ENCODE measurements around the gene GLI3. TPM values are rescaled to one million over a fixed set of nuclear protein-coding genes. Genes with fewer than 3 reads are reported as not detected.

GLI3 gene
- total RNA-seq, 1 experiment from 2014 or later: 46.2 TPM

DNA sequence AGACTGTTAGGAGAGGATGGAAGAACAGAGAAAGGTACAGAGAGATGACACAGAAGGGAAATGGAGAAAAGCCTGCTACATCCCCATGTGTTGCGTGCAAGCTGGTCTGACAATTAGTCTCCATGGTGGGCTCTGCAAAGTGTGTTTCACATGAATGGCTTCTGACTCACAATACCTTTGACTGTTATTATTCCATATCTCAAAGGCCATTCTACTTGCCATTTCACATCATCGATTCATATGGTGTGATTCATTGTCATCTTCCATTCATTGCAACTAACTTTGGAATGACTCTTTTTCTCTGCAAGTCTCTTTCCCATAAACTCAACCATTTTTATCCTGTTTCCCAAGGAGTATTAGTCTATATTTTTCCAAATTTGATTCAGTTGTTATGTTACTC lies 325.2 kb downstream of the GLI3 start:
- H3K4me1 Mint-ChIP-seq: no peaks in the 10 kb centered on the region
- no peak for DNase-seq (ENCODE audit: low spot score)
- H3K4me3 Mint-ChIP-seq: no peak overlapping the region
- peaks cover 4% of the 10 kb centered on the region; the same call in 1 of the 2 replicates for H3K36me3 Mint-ChIP-seq
- CTCF ChIA-PET: no interaction called here
- POLR2A ChIA-PET: no interaction called here
- no peaks in the 10 kb centered on the region for H3K27me3 Mint-ChIP-seq (ENCODE audit: low read depth)
- H3K27ac Mint-ChIP-seq: no peak overlapping the region
- no peak for TF ChIP-seq GTF2I (CRISPR knock-in tag; conservative IDR thresholded peaks at IDR 0.05)
- no peak for TF ChIP-seq ESRRA (CRISPR knock-in tag; IDR thresholded peaks at IDR 0.05; ENCODE audit: borderline replicate concordance)
- TF ChIP-seq SOX15 (CRISPR knock-in tag; IDR thresholded peaks at IDR 0.05): no peak
- TF ChIP-seq, protein P1, sequence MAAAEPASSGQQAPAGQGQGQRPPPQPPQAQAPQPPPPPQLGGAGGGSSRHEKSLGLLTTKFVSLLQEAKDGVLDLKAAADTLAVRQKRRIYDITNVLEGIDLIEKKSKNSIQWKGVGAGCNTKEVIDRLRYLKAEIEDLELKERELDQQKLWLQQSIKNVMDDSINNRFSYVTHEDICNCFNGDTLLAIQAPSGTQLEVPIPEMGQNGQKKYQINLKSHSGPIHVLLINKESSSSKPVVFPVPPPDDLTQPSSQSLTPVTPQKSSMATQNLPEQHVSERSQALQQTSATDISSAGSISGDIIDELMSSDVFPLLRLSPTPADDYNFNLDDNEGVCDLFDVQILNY (CRISPR knock-in tag; IDR thresholded peaks at IDR 0.05): no peak
- TF ChIP-seq, protein P2, sequence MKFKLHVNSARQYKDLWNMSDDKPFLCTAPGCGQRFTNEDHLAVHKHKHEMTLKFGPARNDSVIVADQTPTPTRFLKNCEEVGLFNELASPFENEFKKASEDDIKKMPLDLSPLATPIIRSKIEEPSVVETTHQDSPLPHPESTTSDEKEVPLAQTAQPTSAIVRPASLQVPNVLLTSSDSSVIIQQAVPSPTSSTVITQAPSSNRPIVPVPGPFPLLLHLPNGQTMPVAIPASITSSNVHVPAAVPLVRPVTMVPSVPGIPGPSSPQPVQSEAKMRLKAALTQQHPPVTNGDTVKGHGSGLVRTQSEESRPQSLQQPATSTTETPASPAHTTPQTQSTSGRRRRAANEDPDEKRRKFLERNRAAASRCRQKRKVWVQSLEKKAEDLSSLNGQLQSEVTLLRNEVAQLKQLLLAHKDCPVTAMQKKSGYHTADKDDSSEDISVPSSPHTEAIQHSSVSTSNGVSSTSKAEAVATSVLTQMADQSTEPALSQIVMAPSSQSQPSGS (CRISPR knock-in tag; IDR thresholded peaks at IDR 0.05; ENCODE audit: borderline replicate concordance, low read depth): no peak
- TF ChIP-seq GRHL2 (CRISPR knock-in tag; IDR thresholded peaks at IDR 0.05; ENCODE audit: insufficient replicate concordance, severe bottlenecking): no peak
- TF ChIP-seq NFE2L1 (CRISPR knock-in tag; IDR thresholded peaks at IDR 0.05): no peak
- TF ChIP-seq, protein P3, sequence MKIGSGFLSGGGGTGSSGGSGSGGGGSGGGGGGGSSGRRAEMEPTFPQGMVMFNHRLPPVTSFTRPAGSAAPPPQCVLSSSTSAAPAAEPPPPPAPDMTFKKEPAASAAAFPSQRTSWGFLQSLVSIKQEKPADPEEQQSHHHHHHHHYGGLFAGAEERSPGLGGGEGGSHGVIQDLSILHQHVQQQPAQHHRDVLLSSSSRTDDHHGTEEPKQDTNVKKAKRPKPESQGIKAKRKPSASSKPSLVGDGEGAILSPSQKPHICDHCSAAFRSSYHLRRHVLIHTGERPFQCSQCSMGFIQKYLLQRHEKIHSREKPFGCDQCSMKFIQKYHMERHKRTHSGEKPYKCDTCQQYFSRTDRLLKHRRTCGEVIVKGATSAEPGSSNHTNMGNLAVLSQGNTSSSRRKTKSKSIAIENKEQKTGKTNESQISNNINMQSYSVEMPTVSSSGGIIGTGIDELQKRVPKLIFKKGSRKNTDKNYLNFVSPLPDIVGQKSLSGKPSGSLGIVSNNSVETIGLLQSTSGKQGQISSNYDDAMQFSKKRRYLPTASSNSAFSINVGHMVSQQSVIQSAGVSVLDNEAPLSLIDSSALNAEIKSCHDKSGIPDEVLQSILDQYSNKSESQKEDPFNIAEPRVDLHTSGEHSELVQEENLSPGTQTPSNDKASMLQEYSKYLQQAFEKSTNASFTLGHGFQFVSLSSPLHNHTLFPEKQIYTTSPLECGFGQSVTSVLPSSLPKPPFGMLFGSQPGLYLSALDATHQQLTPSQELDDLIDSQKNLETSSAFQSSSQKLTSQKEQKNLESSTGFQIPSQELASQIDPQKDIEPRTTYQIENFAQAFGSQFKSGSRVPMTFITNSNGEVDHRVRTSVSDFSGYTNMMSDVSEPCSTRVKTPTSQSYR (CRISPR knock-in tag; IDR thresholded peaks at IDR 0.05): no peak
- no peak for TF ChIP-seq TEAD1 (CRISPR knock-in tag; IDR thresholded peaks at IDR 0.05)
- TF ChIP-seq, protein P4, sequence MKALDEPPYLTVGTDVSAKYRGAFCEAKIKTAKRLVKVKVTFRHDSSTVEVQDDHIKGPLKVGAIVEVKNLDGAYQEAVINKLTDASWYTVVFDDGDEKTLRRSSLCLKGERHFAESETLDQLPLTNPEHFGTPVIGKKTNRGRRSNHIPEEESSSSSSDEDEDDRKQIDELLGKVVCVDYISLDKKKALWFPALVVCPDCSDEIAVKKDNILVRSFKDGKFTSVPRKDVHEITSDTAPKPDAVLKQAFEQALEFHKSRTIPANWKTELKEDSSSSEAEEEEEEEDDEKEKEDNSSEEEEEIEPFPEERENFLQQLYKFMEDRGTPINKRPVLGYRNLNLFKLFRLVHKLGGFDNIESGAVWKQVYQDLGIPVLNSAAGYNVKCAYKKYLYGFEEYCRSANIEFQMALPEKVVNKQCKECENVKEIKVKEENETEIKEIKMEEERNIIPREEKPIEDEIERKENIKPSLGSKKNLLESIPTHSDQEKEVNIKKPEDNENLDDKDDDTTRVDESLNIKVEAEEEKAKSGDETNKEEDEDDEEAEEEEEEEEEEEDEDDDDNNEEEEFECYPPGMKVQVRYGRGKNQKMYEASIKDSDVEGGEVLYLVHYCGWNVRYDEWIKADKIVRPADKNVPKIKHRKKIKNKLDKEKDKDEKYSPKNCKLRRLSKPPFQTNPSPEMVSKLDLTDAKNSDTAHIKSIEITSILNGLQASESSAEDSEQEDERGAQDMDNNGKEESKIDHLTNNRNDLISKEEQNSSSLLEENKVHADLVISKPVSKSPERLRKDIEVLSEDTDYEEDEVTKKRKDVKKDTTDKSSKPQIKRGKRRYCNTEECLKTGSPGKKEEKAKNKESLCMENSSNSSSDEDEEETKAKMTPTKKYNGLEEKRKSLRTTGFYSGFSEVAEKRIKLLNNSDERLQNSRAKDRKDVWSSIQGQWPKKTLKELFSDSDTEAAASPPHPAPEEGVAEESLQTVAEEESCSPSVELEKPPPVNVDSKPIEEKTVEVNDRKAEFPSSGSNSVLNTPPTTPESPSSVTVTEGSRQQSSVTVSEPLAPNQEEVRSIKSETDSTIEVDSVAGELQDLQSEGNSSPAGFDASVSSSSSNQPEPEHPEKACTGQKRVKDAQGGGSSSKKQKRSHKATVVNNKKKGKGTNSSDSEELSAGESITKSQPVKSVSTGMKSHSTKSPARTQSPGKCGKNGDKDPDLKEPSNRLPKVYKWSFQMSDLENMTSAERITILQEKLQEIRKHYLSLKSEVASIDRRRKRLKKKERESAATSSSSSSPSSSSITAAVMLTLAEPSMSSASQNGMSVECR (CRISPR knock-in tag; IDR thresholded peaks at IDR 0.05; ENCODE audit: borderline replicate concordance): no peak
- no peak for TF ChIP-seq SP1 (CRISPR knock-in tag; conservative IDR thresholded peaks at IDR 0.05)
- TF ChIP-seq TP53 (CRISPR knock-in tag; IDR thresholded peaks at IDR 0.05): no peak
- no peak for ATAC-seq
- H3K9me3 Mint-ChIP-seq: peaks cover 21% of the 10 kb centered on the region

Measured in WTC11 (cell line).